Heart left ventricle (tissue), 16 donors: Measurements from ENCODE around the gene HIVEP1. TPM values are rescaled to one million over a fixed set of nuclear protein-coding genes. Genes with fewer than 3 reads are reported as not detected.

ENCODE experiments used
- ATAC-seq, 4 donors: fragments of 200-7000 bp; cut with Tn5 transposase; one replicate each; pipeline ENCODE4 v1.9.1; 2020 to 2022; ENCODE audit warnings: moderate library complexity in 4 of 4, mild to moderate bottlenecking in 3 of 4, moderate number of reproducible peaks in 1 of 4
- DNase-seq, 5 donors: peaks; one replicate each; pipeline ENCODE4 v3.0.0-alpha.2; 2020
- H3K27ac ChIP-seq, 12 donors: fragments of 200-600 bp; sonication (generic) in 4 of 12; one replicate each; pipeline versions ENCODE4 v1.5.0 to v1.8.0; 2016 to 2022; ENCODE audit warnings: mild to moderate bottlenecking in 2 of 12
- H3K27me3 ChIP-seq, 9 donors: fragments of 200-600 bp; sonication (generic) in 2 of 9; one replicate each; pipeline versions ENCODE4 v1.5.1 to v1.8.0; 2016 to 2022; ENCODE audit warnings: mild to moderate bottlenecking in 3 of 9
- H3K36me3 ChIP-seq, 9 donors: fragments of 200-600 bp; sonication (generic) in 2 of 9; one replicate each; pipeline versions ENCODE4 v1.5.0 to v1.8.0; 2018 to 2022; ENCODE audit warnings: mild to moderate bottlenecking in 2 of 9
- H3K4me1 ChIP-seq, 12 donors: fragments of 200-600 bp; sonication (generic) in 4 of 12; one replicate each; pipeline versions ENCODE4 v1.5.0 to v1.8.0; 2016 to 2022; ENCODE audit warnings: mild to moderate bottlenecking in 3 of 12
- H3K4me3 ChIP-seq, 12 donors: fragments of 200-600 bp; sonication (generic) in 4 of 12; one replicate each; pipeline versions ENCODE4 v1.5.0 to v1.8.0; 2017 to 2022; ENCODE audit warnings: mild to moderate bottlenecking in 9 of 12, moderate library complexity in 4 of 12
- H3K9me3 ChIP-seq, 12 donors: fragments of 200-600 bp; sonication (generic) in 4 of 12; one replicate each; pipeline versions ENCODE4 v1.5.0 to v1.8.0; 2016 to 2022; ENCODE audit warnings: mild to moderate bottlenecking in 1 of 12
- POLR2A ChIP-seq, 2 donors: fragments of 450-650 bp; IDR thresholded peaks; one replicate each; pipeline ENCODE4 v1.6.1; 2017; ENCODE audit warnings: antibody characterized with exemption in 2 of 2, mild to moderate bottlenecking in 2 of 2, moderate library complexity in 2 of 2
- WGBS, 4 donors: extraction: QIAGEN DNeasy Blood & Tissue Kit in 2 of 4; methylation state at CpG; one replicate each; pipeline versions ENCODE4 v1.1.5 to v1.1.7; 2013 to 2018; 5-methylcytosine and 5-hydroxymethylcytosine counted together
- intact Hi-C, 10 donors: fragments of 100-400 bp; cut with DNase I; formaldehyde crosslinking; loops; one replicate each; pipeline versions ENCODE4 v1.11.1 to v1.14.2; 2022
- polyA plus RNA-seq, 2 donors: library from polyadenylated mRNA; stranded (reverse); fragments of 200-250 nt; gene quantifications; one replicate each; pipeline ENCODE4 v1.2.3, GENCODE V29; 2013
- total RNA-seq, 9 donors: library from RNA; depleted of rRNA in 2 of 9; stranded (reverse); fragments of >200 nt in 2 of 9; fragmentation: NEBNext Ultra II Directional in 3 of 9; extraction: Animal tissue kit (Norgen Biotek cat#: 25700) in 3 of 9; gene quantifications; one replicate each; pipeline versions ENCODE4 v1.1.0 to v1.2.4, GENCODE V29; 2016 to 2023
- TF ChIP-seq, protein P1 (sequence below), 12 donors: fragments of 200-600 bp; sonication (generic) in 4 of 12; IDR thresholded peaks; one replicate each; pipeline versions ENCODE4 v1.5.0 to v1.8.0; 2018 to 2022; ENCODE audit warnings: antibody characterized with exemption in 12 of 12, mild to moderate bottlenecking in 5 of 12
- donor health status: ischemic (EF 13 %, LVEDD 7.1; RV severe dilation, severe dysfunction).
- donor health status: healthy with polysubstance abuse.
- donor health status: DM: no; HTN: yes; CAD: no.
- donor health status: DM: no; HTN: no; CAD: no.
- donor health status: ischemic (EF 25% LVEDD 6.9; RV normal size, moderate dysfunction).
- donor health status: ischemic (EF 25% LVEDD 5.7; RV mildly dilated, moderate dysfunction).
- donor health status: healthy.
- donor health status: DM: yes; HTN: yes; CAD: no.
- donor health status: ischemic (EF 35%, LVEDD 5.7; RV mildly dilated, moderate dysfunction).
- donor health status: nonischemic (EF 11% LVEDD 7.7; RV severe dilation, severe dysfunction).
- donor health status: DM: yes; HTN: yes; CAD: no.
- donor health status: PGD.
- donor health status: ischemic (EF 29% LVEDD 5.4; RV normal size, mild dysfunction).
- donor health status: nonischemic (EF 23%, LVEDD 6.1; RV moderate dilation, normal function).

Gene HIVEP1
- total and polyA plus RNA-seq, 11 donors = 3.5 to 22.8 (median 12.5) TPM

DNA sequence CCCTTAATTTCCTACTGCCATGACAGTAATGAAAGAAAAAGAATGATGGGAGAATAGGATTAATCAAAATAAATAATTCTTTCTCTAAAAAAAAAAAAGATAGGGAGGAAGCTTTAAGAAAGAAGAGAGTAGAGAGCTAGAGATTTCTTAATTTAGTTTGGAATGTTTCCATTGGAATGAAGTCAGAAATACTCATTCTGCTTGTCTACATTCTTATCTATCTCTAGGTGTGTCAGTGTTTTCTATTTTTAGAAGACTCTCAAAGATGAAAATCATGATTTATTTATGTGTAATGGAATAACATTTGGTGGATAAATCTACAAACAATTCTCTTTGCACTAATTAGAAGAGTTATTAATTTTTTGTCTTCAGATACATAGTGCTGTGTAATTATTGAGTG is 38.0 kb upstream of the HIVEP1 start:
- no peaks in the 10 kb centered on the region for H3K36me3 ChIP-seq
- intact Hi-C loops = no loop called here
- H3K27me3 ChIP-seq = no peaks in the 10 kb centered on the region
- no peak overlapping the region for H3K27ac ChIP-seq
- H3K4me1 ChIP-seq = peaks cover 0 to 15% (median 2%) of the 10 kb centered on the region in 12 donors
- TF ChIP-seq POLR2A (IDR thresholded peaks at IDR 0.05) = no peak
- TF ChIP-seq, protein P1, sequence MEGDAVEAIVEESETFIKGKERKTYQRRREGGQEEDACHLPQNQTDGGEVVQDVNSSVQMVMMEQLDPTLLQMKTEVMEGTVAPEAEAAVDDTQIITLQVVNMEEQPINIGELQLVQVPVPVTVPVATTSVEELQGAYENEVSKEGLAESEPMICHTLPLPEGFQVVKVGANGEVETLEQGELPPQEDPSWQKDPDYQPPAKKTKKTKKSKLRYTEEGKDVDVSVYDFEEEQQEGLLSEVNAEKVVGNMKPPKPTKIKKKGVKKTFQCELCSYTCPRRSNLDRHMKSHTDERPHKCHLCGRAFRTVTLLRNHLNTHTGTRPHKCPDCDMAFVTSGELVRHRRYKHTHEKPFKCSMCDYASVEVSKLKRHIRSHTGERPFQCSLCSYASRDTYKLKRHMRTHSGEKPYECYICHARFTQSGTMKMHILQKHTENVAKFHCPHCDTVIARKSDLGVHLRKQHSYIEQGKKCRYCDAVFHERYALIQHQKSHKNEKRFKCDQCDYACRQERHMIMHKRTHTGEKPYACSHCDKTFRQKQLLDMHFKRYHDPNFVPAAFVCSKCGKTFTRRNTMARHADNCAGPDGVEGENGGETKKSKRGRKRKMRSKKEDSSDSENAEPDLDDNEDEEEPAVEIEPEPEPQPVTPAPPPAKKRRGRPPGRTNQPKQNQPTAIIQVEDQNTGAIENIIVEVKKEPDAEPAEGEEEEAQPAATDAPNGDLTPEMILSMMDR (IDR thresholded peaks at IDR 0.05) = no peak
- DNase-seq (no peak), ATAC-seq (peak in 1 of 4 donors; percentile 31)
- no peak overlapping the region for H3K4me3 ChIP-seq
- no peaks in the 10 kb centered on the region for H3K9me3 ChIP-seq

DNA sequence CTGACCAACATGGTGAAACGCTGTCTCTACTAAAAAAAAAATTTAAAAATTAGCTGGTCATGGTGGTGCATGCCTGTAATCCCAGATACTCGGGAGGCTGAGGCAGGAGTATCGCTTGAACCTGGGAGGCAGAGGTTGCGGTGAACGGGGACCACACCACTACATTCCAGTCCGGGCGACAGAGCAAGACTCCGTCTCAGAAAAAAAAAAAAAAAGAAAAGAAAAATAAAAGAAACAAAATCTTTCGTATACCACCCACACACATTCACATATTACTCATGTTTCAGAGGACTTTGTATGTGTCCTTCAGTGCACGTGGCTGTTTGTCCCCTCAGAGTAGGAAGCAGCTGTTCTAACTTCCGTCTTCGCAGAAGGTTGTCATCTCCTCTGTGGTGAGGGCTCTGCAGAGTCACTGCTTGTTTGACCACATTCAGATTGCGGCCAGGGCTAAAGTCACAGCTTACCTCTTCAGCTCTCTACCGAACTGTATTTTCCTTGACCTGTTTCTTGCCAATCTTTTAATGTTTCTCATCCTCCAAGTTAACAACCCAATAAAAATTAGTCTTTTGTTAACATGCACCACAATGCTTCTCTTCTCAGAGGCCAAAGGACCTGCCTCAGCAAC is 36.6 kb upstream of the HIVEP1 start:
- H3K4me3 ChIP-seq = no peak overlapping the region
- no peaks in the 10 kb centered on the region for H3K27me3 ChIP-seq
- no peaks in the 10 kb centered on the region for H3K9me3 ChIP-seq
- DNase-seq (peak in 2 of 5 donors; percentile 18 to 38), ATAC-seq (peak in 3 of 4 donors; percentile 72 to 77 (median 75))
- H3K27ac ChIP-seq = no peak overlapping the region
- TF ChIP-seq, protein P1 (IDR thresholded peaks at IDR 0.05) = no peak
- TF ChIP-seq POLR2A (IDR thresholded peaks at IDR 0.05) = no peak
- H3K4me1 ChIP-seq = peaks cover 0 to 15% (median 0%) of the 10 kb centered on the region in 12 donors
- H3K36me3 ChIP-seq = no peaks in the 10 kb centered on the region
- intact Hi-C loops = no loop called here
- 80 to 83% (median 82%) methylated on average over 14 of the region's 14 CpGs for WGBS, 4 donors

DNA sequence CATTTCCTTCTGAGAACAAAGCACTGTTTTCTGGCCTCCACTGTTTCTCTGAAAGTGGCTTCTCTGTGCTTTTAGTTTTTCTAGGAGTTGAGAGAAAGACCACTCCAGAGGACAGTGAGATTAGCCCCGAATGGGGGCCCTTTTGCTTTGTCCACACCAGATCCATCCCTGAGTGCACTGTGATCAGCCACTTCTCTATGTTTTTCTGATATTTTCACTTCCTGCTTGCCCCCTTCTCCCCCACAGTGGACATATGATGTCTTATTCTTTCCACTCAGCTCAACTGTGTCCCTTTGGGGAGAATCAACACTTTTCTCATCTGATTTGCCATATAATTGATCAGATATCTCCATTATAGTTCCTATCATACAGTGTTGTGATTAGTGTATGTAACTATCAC is 35.6 kb upstream of the HIVEP1 start:
- H3K27me3 ChIP-seq = no peaks in the 10 kb centered on the region
- ATAC-seq (no peak), DNase-seq (no peak)
- no peaks in the 10 kb centered on the region for H3K36me3 ChIP-seq
- H3K9me3 ChIP-seq = no peaks in the 10 kb centered on the region
- no peak overlapping the region for H3K27ac ChIP-seq
- H3K4me1 ChIP-seq = peaks cover 0 to 15% (median 0%) of the 10 kb centered on the region in 12 donors
- 86 to 96% (median 91%) methylated on average over 1 of the region's 1 CpG for WGBS, 4 donors
- intact Hi-C loops = no loop called here
- H3K4me3 ChIP-seq = no peak overlapping the region
- TF ChIP-seq, protein P1 (IDR thresholded peaks at IDR 0.05) = no peak
- TF ChIP-seq POLR2A (IDR thresholded peaks at IDR 0.05) = no peak

DNA sequence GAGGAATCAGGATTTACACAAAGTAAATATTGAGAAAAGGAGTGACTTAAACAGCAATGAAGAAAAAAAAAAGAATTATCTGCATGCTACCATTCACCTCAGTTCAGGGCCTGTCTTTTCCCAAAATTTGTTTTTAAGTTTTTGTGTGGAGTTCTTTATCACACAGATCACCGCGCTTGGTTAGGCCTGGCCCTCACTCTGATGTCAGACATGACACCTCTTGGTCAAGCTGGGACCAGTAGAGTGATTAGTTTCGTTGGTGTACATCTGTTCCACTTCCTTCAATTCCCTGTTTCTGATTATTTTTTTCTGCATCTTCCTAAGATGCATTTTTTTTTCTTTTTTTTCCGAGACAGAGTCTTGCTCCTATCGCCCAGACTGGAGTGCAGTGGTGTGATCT is 34.9 kb upstream of the HIVEP1 start:
- Histone ChIP-seq H3K27ac (no peak overlapping the region), H3K4me1 (peaks cover 0 to 15% (median 0%) of the 10 kb centered on the region in 12 donors), H3K9me3 (no peaks in the 10 kb centered on the region), H3K27me3 (no peaks in the 10 kb centered on the region), H3K4me3 (no peak overlapping the region), H3K36me3 (no peaks in the 10 kb centered on the region)
- no peak for TF ChIP-seq POLR2A (IDR thresholded peaks at IDR 0.05)
- TF ChIP-seq, protein P1 (IDR thresholded peaks at IDR 0.05) = no peak
- intact Hi-C loops = no loop called here
- ATAC-seq (no peak), DNase-seq (no peak)
- 95 to 98% (median 97%) methylated on average over 5 of the region's 5 CpGs for WGBS, 4 donors
